GM21717 (cell line): ENCODE data around the gene ARHGEF18.
A peak's percentile ranks its signal among the peaks of the same experiment; 100 is the strongest.

Source experiments
- ATAC-seq: cut with Tn5 transposase; IDR thresholded peaks from one replicate; pipeline ENCODE4 v1.9.1; 2021; ENCODE audit warnings: mild to moderate bottlenecking, moderate library complexity; ENCODE audit not compliant: unreplicated experiment

Gene ARHGEF18

DNA sequence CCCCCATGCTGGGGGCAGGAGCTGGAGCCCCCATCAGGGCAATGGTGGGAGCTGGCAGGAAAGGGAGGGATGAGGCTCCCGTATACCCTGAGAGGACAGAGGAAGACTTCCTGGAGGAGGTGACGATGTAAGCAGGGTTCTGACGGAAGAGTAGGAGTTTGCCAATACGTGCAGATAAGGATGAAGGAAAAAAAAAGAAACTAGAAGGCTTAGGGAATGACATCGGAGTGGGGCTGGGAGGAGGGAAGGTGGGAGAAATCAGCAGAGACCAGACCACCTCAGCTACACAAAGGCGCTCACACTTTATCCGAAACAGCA lies 32.3 kb downstream of the ARHGEF18 start:
- ATAC-seq: no peak

DNA sequence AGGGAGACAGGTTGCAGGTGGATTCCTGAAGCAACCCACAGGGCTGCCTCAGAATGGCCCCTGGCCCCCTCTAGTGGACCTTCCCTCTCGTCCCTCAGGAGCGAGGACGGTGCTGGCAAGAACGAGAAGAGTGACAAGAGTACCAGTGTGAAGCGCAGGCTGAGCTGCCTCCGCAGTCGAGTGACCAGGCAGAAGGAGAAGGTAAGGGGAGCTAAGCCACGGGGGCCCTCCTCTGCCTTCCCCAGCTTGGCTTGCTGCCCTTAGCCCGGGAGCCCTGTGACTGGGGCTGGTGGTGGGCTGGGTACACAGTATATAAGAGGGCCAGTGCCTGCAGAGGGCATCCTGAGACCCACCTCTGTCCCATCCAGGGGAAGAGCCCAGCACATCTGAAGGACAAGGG lies 34.0 kb downstream of the ARHGEF18 start:
- ATAC-seq: no peak

DNA sequence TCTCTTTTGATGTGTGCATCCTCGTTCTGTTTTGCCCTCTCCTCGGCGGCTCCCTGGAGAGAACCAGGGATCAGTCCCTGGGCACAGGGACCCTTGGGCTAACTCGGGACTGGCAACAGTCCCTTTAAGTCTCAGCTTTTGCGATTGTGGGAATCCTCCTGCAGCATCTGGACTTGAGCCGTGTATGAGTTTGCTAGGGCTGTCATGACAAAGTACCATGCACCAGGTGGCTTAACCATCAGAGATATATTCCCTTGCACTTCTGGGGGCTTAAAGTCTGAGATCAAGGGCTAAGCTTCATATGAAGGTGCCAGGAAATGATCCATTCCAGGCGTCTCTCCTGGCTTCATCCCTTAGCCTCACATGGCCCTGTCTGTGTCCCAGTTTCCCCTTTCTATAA lies 34.5 kb downstream of the ARHGEF18 start:
- ATAC-seq: no peak

DNA sequence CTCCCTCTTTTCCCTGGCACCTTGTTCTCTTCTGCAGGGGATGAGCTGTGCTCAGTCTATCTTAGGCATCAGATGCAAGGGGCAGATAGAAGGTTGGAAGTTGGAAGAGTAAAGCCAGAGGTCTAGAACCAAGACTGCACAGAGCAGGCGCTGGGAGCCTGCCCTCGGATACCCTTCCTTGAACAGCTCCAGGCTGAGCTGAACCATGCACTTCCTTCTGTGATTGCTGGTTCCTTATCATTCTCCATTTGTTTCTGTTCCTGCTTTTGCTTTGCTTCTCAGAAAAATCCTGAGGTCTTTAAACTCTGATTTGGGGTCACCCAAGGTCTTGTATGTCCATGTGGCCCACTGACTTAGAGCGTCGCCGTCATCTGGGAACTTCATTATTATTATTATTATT lies 36.3 kb downstream of the ARHGEF18 start:
- ATAC-seq: no peak

DNA sequence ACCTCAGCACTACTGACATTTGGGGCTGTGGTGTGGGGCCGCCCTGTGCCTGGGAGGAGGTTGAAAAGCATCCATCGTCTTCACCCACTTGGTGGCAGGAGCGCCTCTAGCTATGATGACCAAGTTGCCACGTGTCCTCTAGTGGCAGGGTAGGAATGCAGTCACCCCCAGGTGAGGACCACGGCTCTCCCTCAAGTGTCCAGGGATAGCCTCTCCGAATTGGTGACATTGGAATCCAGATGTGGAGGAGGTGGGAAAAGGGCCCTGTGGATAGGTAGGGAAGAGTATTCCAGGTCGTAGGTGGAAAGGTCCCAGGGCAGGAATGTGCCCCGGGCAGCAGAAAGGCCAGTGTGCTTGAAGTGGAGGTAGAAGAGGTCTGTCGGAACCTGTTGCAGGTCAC lies 37.6 kb downstream of the ARHGEF18 start:
- no peak for ATAC-seq

DNA sequence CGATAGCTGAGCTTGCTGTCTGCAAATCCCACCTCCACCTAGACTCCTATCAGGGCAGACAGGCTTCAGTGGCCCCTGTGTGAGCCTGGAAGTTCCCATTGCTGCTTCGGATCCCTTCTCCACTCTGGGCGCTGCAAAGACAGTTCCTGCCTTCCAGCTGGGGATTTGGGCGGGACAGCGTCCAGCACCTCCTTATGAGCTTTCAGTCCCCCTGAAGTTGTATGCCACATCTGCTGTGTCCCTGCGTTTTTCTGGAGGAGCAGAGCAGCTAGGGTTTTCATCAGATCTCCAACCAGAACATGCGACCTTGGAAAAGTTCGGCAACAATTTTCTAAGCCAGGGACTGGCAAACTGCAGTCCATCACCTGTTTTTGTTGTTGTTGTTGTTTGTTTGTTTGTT lies 38.0 kb downstream of the ARHGEF18 start:
- ATAC-seq: no peak

DNA sequence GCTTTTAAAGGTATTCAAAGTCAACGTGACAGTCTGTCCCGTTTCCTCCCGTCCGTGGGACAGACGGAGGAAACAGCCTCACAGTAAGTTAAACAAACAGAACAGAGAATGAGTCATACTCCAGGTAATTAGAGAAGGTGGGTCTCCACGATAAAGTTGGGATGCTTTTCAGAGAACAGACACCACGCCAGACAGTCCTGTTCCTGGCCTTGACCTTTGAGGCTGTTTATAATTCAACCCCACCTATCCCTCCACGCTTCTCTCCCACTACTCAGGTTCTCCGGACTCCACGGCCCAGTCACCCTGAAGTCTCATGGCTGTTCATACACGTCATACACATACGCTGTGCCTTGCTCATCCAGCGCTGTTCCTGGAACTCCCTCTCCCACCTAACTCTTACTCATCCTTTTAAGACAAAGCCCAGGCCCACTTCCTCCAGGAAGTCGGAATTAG lies 42.5 kb downstream of the ARHGEF18 start:
- no peak for ATAC-seq

DNA sequence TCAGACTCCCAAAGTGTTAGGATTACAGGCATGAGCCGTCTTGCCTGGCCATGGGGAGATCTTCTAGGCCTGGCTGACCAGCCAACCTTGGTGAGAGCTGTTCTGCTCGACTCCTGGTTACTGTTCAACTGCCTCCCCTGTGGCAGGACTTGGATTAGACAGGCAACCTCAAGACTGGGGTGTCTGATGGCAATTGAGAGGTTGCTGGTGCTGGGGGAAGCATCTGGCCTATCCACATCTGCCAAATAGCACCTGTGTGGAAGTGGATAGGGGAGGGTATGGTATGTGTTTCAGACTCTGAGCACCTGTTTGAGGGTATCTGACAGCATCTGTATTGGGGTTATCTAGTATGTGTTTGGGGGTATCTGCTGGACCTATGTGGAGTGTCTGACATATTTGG lies 44.7 kb downstream of the ARHGEF18 start:
- no peak for ATAC-seq

DNA sequence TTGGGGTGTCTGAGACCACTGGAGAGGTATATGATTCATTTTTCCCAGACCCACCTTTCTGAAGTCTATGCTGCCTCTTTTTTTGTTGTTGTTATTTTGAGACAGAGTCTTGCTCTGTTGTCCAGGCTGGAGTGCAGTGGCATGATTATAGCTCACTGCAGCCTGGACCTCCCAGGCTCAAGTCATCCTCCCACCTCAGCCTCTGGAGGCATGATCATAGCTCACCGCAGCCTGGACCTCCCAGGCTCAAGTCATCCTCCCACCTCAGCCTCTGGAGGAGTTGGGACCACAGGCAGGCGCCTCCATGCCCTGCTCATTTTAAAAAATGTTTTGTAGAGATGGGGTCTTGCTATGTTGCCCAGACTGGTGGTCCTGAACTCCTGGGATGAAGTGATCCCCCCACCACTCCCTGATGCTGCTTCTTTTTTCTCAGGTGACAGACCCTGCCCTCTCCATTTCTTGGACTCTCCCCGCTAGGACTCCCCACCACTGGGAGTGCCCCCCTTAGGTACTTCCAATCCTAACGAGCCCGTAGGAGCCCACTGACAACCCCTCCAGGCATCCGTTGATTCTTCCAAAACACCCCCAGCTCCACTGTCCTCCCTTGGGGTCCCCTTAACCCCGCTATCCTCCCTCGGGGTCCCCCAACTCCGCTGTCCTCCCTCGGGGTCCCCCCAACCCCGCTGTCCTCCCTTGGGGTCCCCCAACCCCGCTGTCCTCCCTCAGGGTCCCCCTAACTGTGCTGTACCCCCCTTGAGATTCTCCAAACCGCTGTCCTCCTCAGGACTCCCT lies 45.4 kb downstream of the ARHGEF18 start:
- no peak for ATAC-seq

DNA sequence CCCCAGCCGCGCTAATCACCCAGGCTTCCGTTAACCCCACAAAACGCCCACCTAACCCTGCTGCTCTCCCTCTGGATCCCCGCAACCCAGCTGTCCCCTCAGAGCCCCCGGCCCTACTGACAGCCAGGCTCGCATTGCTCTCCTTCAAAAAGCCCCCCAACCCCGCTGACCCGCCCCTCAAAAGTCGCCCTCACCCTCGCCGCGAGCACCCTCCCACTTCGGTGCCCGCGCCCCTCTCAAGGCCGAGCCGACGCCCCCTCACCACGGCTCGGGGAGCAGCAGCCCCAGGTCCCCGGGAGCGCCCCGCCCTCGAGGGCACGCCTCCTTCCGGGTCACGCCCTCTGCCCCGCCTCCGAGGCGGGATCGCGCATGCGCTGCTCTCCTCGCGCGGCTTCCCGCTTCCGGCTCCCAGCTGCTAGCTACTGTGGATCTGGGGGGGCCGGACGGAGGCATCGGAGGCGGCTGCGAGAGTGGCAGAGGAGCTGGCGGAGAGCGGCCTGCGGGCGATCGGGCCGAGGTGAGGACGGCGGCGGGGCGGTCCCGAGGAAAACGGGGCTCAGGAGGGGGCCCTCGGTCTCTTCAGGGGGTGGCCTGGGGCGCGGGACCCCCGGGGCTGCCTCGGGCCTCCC lies 46.1 kb downstream of the ARHGEF18 start:
- ATAC-seq: peak; percentile 46

DNA sequence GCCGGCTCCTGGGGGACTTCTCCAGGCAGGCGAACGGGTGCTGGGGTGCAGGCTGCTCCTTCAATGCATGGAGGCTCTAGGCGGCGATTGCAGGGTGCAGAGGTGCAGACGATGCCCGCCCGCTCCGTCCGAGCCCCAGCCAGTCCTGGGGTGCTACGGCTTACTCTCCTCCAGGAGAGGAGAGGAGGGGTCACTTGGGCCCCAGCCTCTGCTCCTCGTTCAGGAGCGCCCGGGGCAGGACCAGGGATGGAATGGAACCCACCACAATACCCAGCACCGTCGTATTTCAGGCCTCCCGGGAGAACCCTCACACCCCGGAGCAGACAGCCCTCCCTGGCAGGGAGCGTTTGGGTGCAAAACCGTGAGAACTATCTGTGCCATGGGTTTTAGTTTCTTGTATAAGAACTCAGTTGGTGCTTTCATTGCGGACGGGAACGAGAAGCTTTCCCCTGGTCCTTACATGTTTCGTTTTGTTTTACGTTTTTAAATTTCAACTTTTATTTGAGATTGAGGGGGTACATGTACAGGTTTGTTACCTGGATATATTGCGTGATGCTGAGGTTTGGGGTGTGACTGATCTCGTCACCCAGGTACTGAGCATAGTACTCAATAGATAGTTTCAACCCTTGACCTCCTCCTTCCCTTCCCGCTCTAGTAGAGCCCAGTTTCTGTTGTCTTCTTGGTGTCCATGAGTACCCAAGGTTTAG lies 46.8 kb downstream of the ARHGEF18 start:
- peak; percentile 17 for ATAC-seq

DNA sequence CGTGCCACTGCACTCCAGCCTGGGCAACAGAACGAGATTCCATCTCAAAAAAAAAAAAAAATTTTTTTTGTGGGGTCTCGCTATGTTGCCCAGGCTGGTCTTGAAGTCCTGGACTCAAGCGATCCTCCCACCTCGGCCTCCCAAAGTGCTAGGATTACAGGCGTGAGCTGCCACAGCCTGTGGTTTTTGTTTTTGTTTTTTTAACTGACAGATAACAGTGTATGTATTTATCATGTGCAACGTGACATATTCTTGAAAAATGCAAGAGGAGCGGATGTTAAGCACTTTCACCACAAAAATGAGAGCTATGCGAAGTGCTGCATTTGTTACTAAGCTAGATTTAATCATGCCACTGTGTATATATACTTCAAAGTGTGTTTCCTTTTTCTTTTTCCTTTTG lies 49.0 kb downstream of the ARHGEF18 start:
- no peak for ATAC-seq
